CD4-positive, alpha-beta T cell treated with Interleukin-17A for 4 hours (primary cell): ENCODE data around the gene GYG1.

Experiments used
- DNase-seq: peaks from one replicate; pipeline ENCODE4 v3.0.0-alpha.2; 2020; ENCODE audit warnings: mixed read lengths

The GYG1 gene

DNA sequence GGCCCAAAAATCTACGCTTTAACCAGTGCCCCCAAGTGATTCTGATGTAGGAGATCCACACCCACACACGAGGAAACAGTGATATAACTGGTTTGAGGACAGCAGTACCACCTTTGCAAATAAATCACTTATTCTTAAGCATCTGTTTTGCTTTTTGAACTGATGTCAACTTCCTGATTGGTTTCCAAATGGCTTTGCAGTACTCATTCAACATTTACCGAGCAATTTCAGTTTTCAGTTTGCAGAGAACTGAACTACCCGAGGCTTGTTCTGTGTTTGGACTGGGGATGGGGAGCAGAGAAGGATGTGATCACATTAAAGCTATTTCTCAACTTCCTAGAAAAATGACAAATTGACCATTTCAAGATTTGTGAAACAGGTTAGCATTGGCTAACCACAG is 1.1 kb upstream of the GYG1 start:
- no peak for DNase-seq

DNA sequence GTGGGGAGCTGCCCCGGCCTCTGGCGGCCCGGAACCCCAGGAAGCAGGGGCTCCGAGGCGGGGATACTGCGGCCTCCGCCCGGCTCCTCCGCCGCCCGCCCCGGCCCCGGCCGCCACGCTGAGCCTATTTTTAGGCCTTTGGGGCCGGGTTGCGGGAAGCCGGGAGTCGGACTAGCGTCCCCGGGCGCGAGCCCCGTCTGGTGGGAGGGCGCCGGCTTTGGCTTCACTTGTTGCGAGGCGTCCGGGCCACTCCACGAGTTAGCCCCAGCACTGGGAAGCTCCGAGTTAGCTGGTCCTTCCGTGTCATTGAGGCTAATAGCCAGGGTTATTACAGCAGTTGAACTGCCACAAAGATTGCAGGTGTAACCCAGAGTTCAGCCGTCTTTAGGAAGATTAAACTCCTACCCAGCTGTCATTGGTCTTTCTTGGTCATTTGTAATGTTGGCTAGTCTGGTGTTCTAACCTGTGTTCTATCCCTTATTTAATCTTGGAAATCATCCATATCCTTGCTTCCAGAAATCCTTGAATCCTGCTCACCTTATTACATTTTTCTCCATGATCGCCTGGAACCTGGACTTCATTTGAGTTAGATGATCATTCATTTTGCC is 791 bp downstream of the GYG1 start:
- DNase-seq, result peak; percentile 48

DNA sequence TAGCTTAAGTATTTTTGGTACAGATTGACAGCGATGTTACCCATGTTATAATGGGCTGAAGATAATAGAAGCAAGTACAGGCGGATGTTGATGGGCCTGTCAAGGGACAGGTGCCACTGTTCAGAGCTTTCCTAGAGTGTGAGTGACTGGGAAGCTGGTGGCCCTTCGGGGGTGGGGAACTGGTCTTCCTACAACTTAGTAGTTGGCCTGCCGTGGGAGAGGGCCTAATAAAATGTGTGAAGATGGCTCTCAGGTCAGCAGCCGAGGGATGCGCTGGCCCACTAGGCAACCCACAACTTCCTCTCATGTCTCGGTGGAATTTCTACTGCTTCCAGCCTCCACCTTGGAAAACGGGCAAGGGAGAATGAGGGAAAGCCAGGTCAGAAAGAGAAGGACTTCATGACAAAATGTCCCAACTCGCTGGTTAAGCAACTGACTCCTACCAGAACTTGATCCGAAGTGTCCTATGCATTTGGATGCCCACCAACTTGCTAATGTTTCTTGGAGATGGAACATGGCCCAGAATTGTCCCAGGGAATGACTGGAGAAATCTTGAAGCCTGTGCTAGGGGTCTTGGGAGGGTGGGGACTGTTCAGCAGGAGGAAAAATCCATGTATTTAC is 1.4 kb downstream of the GYG1 start:
- no peak for DNase-seq

DNA sequence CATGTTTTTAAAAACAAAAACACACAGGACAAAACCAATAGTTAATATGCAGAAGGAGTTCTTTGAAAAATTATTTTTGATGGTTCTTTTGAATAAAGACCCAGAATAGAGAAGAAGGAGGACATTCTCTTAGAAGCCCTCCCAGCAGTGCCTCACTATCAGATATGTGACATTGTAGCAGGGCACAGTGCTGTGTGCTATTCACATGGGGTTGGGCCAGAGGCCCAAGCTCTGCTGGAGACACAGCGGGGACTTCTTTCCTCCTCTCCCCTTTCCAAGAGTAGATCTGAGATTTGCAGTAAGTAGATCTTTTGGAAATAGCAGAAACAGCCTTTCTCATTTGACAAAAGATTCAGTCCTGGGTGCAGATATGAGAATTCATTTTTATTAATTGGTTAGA is 6.3 kb downstream of the GYG1 start:
- no peak for DNase-seq

DNA sequence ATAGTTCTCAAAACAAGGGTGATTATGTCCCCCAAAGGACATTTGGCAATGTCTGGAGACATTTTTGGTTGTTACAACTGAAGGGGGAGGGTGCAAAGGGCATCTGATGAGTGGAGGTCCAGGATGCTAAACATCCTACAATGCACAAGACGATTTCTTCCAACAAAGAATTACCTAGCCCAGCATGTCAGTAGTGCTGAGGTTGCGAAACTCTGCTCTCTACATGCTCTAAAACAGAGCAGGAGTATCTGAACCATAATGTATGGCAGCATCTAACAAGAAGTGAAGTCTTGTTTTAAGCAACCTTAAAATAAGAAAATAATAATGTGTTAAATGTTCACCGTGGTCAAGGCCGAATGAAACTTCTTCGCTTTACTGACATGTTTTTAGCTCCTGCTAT is 7.0 kb downstream of the GYG1 start:
- no peak for DNase-seq

DNA sequence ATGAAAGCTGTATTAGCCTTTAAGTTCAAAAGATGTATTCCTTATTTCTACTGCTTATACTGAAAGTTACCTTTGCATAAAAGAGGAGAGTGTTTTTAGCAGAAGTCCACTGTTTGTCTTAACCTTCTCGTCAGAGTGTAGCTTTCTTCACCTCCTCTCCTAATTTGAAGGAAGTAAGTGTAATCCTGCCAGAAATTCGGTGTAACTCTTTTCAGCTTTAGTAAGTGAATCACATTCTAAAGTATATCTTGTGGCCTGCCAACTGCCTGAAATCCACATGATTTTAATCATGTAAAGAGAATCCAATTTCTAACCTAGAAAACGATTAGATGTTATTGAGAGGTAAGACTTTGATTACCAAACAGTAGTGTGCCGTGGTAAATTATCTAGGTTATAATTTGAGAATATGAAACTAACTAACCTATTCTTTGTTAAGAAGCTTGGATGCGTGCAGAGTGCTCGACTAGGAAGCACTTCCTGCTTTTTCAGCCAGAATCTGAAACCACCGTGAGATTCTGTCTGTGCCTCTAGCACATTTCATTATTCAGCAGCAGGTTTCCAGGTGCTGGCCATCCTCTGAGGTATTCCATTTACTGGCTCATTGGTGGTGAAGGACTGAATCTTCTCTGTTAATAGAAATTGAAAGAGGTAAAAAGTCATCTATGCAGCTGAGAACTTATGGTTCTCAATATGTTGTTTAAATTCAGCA is 7.5 kb downstream of the GYG1 start:
- DNase-seq, result peak; percentile 21

DNA sequence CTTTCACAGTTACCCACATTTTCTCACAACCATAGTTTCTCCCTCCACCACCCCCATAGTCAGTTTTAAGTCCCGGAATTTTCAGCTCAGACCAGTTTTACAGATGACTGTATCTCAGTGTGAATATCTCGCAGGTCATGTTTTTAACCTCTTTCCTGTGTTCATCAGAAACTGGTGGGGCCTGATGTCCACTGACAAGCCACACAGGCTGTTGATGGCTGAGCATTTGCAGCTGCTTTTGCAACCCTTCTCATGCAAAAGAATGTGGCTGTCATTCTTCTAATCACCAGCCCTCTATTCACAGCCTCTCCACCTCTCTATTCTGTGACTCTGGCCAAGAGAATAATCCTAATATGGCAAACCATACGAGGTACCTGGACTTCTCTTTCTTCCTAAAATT is 8.5 kb downstream of the GYG1 start:
- no peak for DNase-seq

DNA sequence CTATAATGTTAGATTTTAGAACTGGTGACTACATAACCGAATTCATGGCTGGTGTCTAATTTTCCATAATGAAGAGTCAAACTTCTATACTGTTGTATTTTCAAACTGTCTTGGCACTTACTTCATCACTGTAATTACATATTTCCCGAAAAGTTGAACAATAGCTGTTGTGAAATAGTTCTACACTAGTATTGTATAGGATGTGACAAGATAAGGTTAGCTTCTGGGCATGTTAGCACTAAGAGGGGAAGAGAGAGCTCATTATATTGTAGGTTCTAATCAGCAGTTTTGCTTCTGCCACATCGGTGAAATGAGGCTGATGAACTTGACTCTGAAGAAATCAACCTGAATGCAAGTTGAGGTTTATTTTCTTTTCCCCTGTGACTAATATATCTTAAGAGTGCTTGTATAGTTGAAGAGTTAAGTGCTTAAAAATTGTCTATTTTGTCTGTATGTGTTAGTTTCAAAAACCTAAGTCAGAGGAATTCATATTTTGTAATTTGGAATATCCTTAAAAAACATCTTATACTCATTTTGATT is 8.9 kb downstream of the GYG1 start:
- DNase-seq, result no peak

DNA sequence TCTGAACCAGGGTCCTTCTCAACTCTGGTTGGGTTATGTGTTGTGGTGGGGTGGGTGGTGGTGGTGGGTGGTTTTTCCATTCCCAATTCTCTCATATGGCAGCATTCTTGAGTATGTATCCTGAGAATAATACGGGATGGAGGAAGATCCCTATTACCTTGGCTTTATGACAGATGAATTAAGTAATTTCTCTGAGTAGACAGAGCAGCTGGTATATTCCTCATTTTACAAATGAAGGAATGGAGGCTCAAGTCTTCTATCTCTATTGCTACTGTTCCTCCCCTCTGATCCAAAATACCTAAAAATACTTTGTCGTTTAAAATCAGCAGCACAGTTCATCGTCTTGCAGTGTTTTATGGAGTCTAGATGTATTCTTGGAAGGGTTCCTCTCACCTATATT is 10.4 kb downstream of the GYG1 start:
- no peak for DNase-seq

DNA sequence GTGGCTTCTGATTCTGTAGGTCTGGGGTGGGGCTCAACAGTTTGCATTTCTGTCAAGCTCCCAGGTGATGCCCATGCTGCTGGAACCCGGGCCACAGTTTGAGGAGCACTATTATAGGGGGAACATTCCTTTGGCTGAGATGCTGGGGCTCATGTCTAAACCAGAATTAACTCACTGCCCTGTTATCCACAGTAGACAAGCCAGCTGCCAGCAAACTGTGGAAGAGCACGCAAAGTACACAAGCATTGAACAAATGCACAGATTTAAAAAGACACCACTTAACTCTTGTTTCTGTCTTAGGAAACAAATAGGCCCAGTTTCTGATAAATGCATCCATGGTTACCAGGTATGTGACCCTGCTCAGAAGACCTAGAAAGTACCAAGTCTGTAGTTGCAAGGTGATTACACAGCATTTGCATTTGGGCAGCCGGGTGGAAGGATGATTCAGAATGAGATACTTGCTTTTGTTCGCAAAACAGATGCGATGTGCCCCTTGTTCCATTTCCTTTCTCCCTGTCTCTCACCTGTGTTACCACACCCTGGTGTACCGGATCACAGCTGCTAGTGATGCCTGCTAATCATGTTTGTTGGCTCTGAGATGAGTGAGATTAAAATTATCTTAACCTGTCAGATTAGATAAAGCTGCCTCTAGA is 12.4 kb downstream of the GYG1 start:
- peak; percentile 20 for DNase-seq

DNA sequence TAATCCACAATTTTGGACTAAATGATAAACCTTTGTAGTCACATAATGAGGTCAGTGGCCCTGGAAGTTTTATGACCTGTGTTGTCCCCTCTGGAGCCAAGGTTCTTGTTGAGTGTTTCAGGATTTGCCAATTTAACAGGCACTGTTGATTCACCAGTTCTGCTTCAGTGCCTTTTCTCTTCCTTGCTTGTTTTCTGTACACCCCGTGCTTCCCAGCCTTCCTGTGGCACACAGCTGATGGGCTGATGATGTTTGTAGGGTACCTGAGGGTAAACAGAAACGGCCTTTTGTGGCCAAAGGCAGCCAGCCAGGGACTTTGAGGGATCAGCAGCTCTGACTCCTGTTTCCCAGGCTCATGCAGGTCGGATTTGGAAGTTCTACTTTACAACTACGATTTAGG is 13.3 kb downstream of the GYG1 start:
- DNase-seq, result no peak

DNA sequence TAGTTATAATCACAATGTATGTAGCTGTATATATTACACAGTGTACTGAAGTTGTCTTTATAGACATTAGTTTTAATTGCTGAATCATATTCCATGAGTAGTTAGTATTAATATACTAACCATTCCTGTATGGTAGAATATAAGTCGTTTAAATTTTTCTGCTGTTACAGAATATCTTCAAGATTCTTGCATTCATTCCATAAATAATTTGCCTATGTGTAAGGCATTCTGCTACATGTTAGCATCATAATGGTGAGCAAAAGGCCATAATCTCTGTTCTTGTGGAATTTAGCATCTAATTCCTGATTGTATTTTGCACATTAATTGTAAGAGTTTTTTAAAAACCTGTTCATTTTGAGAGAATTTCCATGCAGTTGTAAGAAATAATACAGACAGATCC is 14.1 kb downstream of the GYG1 start:
- DNase-seq, result no peak

DNA sequence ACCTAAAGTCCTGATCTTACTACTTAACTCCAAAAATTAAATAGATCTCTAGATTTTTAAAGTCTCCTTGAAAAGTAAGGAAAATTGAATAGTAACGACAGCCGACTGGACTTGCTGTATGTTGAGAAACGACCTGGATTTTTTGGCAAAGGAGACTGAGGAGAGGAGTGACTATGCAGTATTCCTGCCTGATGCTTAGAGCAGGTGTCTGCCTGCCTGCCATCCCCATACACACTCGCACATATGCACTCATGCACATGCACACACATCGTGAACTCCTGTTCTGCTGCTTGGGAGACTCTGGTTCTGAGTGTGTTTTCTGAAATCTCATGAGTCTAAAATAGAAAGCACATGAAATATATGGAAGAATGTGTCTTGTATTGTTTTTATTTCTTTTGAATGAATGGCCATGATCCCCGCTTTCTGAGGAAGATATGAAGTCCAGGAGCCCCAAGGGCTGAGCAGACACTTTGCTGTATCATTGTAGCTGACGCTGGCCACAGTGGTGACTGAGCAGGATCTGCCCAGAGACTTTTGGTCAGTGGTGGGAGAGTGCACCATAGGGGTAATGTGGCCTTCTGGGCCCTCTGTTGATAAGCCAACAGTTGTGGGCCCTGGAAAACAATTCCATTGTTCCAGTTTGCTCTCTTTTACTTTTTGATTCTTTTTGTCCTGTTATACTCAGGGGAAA is 16.4 kb downstream of the GYG1 start:
- no peak for DNase-seq

DNA sequence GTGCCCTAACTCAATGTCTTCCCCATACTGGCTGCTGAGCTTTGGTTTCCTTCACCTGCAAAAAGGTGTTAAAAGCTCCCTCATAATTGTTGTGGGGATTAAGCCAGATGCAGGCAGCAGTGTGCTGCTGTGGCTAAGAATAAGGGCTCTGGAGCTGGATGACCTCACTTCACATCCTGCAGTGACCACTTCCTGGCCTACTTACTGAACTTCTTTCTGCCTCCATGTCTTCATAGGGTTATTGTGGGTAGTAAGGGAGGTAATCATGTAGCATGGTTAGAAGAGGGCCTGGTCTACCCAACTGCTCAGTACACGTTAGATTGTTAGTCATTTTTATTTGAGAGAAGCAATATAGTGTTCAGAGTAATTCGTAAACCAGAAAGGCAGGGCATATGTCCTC is 18.4 kb downstream of the GYG1 start:
- peak; percentile 30 for DNase-seq

DNA sequence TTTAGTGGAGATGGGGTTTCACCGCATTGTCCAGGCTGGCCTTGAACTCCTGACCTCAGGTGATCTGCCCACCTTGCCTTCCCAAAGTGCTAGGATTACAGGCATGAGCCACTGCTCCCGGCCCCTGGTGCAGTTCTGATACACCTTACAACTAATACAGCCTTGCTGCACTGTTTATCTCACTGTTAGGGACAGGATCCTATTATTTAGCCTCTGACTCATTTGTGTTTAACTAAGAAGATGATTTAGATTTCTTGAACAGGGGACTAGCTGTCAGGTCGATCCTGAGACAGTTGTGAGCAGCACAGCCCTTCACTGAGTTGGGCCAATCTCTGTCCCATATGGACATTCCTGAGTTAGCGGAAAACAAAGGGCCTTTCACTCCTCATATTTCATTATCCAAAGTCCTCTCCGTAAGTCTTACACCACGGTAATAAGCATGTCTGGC is 19.2 kb downstream of the GYG1 start:
- no peak for DNase-seq

DNA sequence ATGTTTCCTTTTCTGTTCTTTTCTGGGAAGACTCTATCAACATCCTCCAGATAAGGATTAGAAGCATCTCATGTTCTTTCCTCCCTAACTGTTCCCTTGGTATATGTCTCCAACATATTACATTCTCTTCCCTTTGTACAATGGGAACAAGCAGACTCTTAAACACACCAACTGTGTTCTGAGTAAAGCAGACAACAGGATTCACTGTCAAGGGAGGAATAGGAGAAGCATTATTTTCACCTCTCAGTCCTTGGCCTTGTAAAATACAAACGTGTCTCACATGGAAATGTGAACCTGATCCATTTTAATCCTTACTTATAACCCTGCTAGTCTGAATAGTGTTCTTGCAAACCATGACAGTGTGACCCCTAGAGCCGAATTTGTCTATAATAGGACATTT is 19.6 kb downstream of the GYG1 start:
- no peak for DNase-seq

DNA sequence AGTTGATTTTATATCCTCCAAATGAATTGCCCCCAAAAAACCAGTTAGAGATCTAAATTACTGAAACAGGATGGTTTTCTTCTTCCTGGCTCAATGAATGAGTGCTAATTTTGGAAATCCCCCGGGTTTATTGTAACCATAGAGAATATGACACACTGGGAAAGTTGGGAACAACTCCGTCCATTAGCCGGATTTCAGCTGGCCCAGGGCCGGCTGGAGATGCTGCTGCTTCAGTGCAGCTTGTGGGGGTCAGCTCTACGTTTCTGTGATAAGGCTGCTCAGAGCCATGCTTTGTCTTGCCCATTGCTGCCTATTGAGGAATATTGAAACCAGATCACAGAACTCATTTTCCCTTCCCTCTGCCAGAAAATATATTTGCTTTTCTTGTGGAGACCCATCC is 20.3 kb downstream of the GYG1 start:
- DNase-seq, result no peak

DNA sequence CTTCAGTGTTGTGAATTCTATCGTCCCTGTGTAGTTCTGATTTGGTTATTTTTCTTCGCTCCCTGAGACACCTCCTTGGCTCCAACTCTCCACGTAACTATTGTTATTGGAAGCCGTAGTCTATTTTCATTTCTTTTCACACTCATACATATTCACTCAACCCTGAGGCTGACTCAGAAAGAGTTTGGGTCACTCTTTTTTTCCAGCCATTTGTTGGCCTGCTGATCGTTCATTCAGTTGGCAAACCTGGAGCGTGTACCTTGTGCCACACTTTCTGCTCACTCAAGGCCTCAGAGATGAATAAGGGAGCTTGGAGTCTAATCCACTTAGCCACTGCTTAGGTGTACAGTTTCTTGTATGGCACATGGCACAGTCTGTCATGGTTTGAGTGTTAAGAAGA is 22.4 kb downstream of the GYG1 start:
- DNase-seq, result no peak

DNA sequence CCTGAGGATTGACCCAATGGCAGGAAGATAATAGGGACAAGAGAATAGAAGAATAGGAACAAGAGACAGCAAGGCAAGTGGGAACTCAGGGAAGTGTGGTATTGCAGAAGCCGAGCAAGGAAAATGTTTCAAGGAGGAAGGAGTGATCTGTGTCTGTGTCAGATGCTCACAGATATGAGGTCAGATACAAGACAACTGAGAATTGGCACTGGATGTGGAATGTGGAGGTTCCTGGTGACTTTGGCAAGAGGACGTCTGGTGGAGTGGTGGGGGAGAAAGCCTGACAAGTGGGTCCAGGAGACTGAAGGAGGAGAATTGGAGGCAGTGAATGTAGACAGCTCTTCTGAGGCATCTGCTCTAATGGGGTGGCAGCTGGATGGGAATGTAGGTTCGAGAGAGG is 24.1 kb downstream of the GYG1 start:
- no peak for DNase-seq

DNA sequence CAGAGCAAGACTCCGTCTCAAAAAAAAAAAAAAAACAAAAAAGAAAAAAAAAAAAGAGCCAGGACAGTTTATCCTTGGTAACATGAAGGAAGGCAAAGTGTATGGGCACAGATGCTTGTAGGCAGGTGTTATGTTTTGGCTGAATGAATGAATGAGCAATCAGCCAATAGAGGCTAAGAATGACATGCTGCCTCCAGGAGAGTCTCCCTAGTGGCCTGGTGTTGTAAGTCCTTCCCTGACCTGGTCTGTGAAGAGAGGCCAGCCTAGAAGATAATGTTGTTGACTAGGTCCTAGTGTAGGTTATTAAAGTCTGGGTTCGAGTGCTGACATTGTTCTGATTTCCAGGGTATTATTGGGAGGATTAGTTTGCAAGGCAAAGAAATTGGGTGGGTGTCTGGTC is 24.9 kb downstream of the GYG1 start:
- no peak for DNase-seq

DNA sequence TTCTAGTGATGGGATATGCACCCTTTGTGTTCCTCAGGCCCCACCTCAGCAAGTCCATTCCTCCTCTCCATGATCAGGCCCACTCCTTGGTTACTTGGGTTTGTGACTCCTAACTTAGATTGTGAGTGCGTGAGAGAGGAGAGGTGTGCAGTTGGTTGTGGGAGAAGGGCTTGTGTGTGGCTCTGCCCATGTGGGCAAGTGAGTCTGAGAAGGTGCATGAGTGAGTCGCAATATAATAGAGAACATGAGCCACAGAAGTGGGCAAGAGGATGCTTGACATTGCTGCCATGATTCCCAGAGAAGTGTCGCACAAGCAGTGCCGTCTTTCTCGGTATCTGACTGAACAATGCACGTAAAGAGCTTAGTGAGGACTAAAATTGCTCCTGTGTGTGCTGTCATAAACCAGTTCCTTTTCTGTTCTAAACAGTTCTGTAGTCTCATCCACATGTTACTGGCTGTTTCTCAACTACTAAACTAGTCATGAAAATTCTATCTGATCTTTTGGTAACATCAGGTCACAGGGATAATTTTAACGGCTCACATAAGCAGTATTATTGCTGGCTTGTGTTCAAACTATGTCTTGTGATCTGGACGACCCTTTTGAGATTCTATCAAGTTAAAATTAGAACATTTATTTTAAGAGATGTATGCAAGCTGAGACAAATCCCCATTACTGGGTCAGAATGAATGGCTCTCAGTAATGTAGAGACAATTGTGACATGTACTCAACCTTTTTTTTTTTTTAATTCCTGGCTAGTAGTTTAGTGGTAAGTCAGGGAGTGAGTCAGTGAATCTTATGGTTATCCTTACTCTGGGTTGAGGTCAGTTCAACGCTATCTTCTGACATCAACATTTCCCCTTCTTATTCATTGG is 25.6 kb downstream of the GYG1 start:
- DNase-seq, result no peak

DNA sequence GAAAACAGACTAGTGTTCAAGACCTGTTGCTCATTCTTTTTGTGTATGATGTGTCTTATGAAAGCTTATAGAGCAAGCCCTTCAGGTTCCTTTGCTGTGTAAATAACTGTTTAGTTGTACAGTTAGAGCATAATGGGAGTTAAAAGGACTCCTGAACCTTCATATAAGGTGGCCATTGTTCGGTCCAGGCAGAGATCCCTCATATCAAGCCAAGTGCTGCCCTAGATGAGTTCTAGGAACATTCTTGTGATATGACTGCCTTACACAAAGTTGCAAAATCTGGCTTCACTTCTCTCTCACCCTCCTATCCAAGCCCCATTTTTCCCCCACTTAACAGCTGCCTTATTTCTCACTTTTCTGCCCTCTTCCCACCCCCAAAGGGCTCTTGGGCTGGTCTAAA is 26.9 kb downstream of the GYG1 start:
- DNase-seq, result no peak
